ENCODE results near the gene BRAF.
"Not testable (repeated sequence)": the region's sequence is repeated elsewhere in the genome, so short reads cannot be mapped to it uniquely, and the experiment has no call there.

BRAF gene

DNA sequence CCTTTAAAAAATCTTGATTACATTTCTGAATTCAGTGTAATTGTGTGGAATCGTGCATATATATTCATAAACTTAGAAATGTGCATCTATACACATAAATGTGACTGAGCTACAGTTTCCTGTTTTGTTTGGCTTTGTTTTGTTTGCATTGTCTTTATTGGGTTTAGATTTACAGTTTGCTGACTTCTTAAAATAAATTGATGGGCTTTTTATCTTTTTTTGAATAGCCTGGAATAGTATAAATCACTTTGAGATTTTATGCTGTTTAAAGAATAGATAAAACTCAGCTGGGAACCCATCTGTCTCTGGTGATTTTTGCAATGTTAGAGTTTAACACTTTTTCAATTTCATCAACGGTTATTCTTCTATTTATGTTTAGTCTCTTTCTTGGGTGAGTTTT, 21.2 kb upstream of the BRAF start:
- in situ Hi-C loops (cut with HindIII; ENCODE audit: low sequenced_read_pairs), result no loop called here
- TF ChIP-seq, protein P1, sequence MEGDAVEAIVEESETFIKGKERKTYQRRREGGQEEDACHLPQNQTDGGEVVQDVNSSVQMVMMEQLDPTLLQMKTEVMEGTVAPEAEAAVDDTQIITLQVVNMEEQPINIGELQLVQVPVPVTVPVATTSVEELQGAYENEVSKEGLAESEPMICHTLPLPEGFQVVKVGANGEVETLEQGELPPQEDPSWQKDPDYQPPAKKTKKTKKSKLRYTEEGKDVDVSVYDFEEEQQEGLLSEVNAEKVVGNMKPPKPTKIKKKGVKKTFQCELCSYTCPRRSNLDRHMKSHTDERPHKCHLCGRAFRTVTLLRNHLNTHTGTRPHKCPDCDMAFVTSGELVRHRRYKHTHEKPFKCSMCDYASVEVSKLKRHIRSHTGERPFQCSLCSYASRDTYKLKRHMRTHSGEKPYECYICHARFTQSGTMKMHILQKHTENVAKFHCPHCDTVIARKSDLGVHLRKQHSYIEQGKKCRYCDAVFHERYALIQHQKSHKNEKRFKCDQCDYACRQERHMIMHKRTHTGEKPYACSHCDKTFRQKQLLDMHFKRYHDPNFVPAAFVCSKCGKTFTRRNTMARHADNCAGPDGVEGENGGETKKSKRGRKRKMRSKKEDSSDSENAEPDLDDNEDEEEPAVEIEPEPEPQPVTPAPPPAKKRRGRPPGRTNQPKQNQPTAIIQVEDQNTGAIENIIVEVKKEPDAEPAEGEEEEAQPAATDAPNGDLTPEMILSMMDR (IDR thresholded peaks at IDR 0.05; ENCODE audit: low read depth, low read length, missing control alignments), result no peak
- no peak for DNase-seq (ENCODE audit: low read depth)
- H3K4me3 ChIP-seq (ENCODE audit: low read depth, low read length), result no peak overlapping the region

DNA sequence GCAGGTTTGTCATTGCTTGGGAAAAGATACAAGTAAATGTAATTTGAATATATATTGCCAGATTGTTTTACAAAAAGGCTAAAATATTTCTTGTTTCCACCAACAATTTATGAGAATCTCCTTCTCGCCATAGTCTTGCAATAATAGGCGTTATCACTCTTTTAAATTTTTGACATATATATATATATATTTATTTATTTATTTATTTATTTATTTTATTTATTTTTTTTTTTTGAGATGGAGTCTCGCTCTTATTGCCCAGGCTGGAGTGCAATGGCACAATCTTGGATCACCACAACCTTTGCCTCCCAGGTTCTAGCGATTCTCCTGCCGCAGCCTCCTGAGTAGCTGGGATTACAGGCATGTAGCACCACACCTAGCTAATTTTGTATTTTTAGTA, 17.5 kb upstream of the BRAF start:
- H3K4me3 ChIP-seq (ENCODE audit: low read depth, low read length); in situ Hi-C loops (cut with HindIII; ENCODE audit: low sequenced_read_pairs); DNase-seq (ENCODE audit: low read depth): not testable (repeated sequence)

DNA sequence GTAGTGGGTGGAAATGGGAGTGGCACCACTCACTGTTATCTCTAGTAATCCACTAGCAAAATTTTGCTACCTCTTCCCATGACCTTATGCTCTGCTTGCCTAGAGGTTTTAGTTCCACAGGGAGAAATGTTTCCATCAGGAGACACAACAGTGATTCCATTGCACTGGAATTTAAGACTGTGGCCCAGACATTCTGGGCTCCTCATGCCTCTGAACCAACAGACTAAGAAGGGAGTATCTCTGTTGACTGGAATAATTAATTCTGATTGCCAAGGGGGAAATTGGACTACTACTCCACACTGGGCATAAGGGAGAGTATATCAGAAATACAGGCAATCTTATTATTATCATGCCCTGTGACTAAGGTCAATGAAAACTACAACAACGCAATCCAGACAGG, 16.2 kb upstream of the BRAF start:
- no peak overlapping the region for H3K4me3 ChIP-seq (ENCODE audit: low read depth, low read length)
- TF ChIP-seq, protein P1 (IDR thresholded peaks at IDR 0.05; ENCODE audit: low read depth, low read length, missing control alignments), result no peak
- DNase-seq (ENCODE audit: low read depth), result no peak
- in situ Hi-C loops (cut with HindIII; ENCODE audit: low sequenced_read_pairs), result no loop called here

DNA sequence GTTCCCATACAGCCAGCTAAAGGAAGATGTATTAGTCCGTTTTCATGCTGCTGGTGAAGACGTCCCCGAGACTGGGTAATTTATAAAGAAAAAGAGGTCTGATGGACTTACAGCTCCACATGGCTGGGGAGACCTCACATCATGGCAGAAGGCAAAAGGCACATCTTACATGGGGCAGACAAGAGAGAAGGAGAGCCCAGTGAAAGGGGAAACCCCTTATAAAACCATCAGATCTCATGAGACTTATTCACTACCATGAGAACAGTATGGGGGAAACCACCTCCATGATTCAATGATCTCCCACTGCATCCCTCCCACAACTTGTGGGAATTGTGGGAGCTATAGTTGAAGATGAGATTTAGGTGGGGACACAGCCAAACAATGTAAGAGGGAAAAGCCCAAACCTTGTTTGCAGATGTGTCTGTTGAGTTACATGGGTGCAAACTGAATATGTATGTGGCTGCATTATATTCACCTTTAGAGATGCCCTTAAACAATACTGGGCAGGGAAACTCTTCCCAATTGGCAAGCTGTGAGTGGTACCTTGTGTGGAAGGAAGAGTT, 13.1 kb upstream of the BRAF start:
- no peak overlapping the region for H3K4me3 ChIP-seq (ENCODE audit: low read depth, low read length)
- TF ChIP-seq, protein P1 (IDR thresholded peaks at IDR 0.05; ENCODE audit: low read depth, low read length, missing control alignments), result no peak
- in situ Hi-C loops (cut with HindIII; ENCODE audit: low sequenced_read_pairs), result no loop called here
- DNase-seq (ENCODE audit: low read depth), result no peak

DNA sequence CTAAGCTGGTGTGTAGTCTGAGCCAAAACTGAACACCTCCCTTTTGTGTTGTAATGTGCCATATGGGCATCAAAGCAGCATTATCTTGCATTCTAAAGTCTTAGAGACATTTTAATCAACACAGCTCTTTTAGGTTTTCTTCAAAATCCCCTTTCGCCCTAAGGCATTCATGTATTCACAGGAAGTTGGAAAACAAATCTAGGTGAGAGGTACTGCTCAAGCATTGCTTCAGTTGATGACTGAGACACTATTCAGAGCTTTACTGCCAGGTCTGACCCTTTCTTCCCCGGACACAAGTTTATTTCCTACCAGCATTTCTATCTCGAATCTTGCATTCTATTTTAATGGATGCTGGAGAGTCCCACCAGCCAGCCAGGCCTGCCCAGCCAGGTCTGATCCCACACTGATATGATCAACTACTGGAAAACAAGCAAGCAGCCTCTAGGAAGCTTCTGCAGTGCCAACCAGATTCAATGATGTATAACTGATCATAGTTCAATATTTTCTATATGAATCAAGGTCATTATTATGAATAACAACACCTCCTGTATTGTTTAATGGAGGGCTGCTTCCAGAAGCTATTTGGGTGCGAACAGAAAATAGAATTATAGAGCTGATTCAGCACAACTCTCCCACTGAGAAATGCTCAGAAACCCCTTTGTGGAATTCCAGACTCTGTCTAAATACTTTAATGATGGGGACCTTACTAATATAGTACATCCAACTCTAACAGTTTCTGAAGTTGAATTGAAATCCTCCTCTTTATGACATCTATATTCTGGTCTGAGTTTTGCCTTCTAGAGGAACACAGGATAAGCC, 4.0 kb upstream of the BRAF start:
- H3K4me3 ChIP-seq (ENCODE audit: low read depth, low read length), result no peak overlapping the region
- TF ChIP-seq, protein P1 (IDR thresholded peaks at IDR 0.05; ENCODE audit: low read depth, low read length, missing control alignments), result no peak
- in situ Hi-C loops (cut with HindIII; ENCODE audit: low sequenced_read_pairs), result no loop called here
- no peak for DNase-seq (ENCODE audit: low read depth)

DNA sequence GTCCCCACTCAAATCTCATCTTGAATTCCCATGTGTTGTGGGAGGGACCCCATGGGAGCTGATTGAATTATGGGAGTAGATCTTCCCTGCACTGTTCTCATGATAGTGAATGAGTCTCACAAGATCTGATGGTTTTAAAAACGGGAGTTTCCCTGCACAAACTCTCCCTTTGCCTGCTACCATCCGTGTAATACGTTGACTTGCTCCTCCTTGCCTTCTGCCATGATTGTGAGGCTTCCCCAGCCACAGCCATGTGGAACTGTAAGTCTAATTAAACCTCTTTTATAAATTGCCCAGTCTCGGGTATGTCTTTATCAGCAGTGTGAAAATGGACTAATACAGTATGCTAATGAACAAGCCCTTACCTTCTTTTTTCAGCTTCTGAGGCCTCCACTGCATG, 3.2 kb upstream of the BRAF start:
- DNase-seq (ENCODE audit: low read depth); H3K4me3 ChIP-seq (ENCODE audit: low read depth, low read length); in situ Hi-C loops (cut with HindIII; ENCODE audit: low sequenced_read_pairs): not testable (repeated sequence)

DNA sequence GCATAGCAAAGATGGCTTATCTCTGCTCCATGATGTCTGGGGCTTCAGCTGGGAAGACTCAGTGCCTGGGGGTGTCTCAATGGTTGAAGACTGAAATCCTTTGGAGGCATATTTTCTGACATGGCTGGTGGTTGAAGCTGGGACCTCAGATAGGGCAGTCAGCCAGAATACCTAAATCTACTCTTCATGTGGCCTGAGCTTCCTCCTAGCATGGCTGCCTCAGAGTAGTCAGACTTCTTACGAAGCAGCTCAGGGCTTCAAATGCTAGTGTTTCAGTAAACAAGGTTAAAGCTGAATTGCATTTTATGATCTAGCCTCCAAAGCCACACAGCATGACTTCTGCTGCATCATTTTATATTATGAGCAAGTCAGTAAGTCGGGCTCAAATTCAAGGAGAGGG, 2.6 kb upstream of the BRAF start:
- in situ Hi-C loops (cut with HindIII; ENCODE audit: low sequenced_read_pairs), result no loop called here
- no peak for DNase-seq (ENCODE audit: low read depth)
- H3K4me3 ChIP-seq (ENCODE audit: low read depth, low read length), result no peak overlapping the region
- TF ChIP-seq, protein P1 (IDR thresholded peaks at IDR 0.05; ENCODE audit: low read depth, low read length, missing control alignments), result no peak
